Glutamatergic neuron (in vitro differentiated cells): Measurements from ENCODE around the gene PRKCH. TPM values are rescaled to one million over a fixed set of nuclear protein-coding genes. Genes with fewer than 3 reads are reported as not detected.

Source experiments
- DNase-seq: peaks from one replicate; pipeline ENCODE4 v3.0.0; 2022
- H3K27ac Mint-ChIP-seq: one replicate; pipeline ENCODE4 v1.8.0; 2020; ENCODE audit warnings: mild to moderate bottlenecking, mixed read lengths, inconsistent platforms; ENCODE audit not compliant: unreplicated experiment
- H3K27me3 Mint-ChIP-seq: one replicate; pipeline ENCODE4 v1.8.0; 2020; ENCODE audit warnings: mild to moderate bottlenecking, moderate library complexity, mixed read lengths, inconsistent platforms; ENCODE audit not compliant: unreplicated experiment
- H3K36me3 Mint-ChIP-seq: one replicate; pipeline ENCODE4 v1.8.0; 2020; ENCODE audit warnings: mild to moderate bottlenecking, mixed read lengths, inconsistent platforms; ENCODE audit not compliant: unreplicated experiment
- H3K4me1 Mint-ChIP-seq: one replicate; pipeline ENCODE4 v1.8.0; 2020; ENCODE audit warnings: mild to moderate bottlenecking, low read depth, mixed read lengths, inconsistent platforms; ENCODE audit not compliant: unreplicated experiment
- H3K4me3 Mint-ChIP-seq: one replicate; pipeline ENCODE4 v1.8.0; 2020; ENCODE audit warnings: mild to moderate bottlenecking, mixed read lengths, inconsistent platforms; ENCODE audit not compliant: unreplicated experiment
- H3K9me3 Mint-ChIP-seq: one replicate; pipeline ENCODE4 v1.8.0; 2020; ENCODE audit warnings: mild to moderate bottlenecking, moderate library complexity, mixed read lengths, inconsistent platforms; ENCODE audit not compliant: unreplicated experiment
- CTCF ChIP-seq: fragments of 200-600 bp; sonication (generic); IDR thresholded peaks from one replicate; pipeline ENCODE4 v1.5.0; 2021; ENCODE audit not compliant: partially characterized antibody, unreplicated experiment
- total RNA-seq: library from RNA; stranded (reverse); fragmentation: NEBNext Ultra II Directional; extraction: Animal tissue kit (Norgen Biotek cat#: 25700); gene quantifications from one replicate; pipeline ENCODE4 v1.2.1, GENCODE V29; 2021; ENCODE audit not compliant: unreplicated experiment

Gene PRKCH
- total RNA-seq, 1 donor from 2014 or later: 0.54 TPM

GRCh38 chr14:61323970-61324369 is 2.6 kb downstream of the PRKCH start:
- peaks cover 2% of the 10 kb centered on the region for H3K4me1 Mint-ChIP-seq
- peaks cover 3% of the 10 kb centered on the region for H3K9me3 Mint-ChIP-seq
- no peak overlapping the region for H3K4me3 Mint-ChIP-seq
- H3K27me3 Mint-ChIP-seq: peaks cover 9% of the 10 kb centered on the region
- no peak for DNase-seq
- TF ChIP-seq CTCF: no peak
- no peak overlapping the region for H3K27ac Mint-ChIP-seq
- H3K36me3 Mint-ChIP-seq: no peaks in the 10 kb centered on the region

GRCh38 chr14:61325166-61325565 is 3.8 kb downstream of the PRKCH start:
- H3K27ac Mint-ChIP-seq: no peak overlapping the region
- no peak for TF ChIP-seq CTCF
- H3K36me3 Mint-ChIP-seq: no peaks in the 10 kb centered on the region
- peaks cover 9% of the 10 kb centered on the region for H3K27me3 Mint-ChIP-seq
- DNase-seq: no peak
- H3K4me3 Mint-ChIP-seq: no peak overlapping the region
- H3K4me1 Mint-ChIP-seq: peaks cover 2% of the 10 kb centered on the region
- H3K9me3 Mint-ChIP-seq: peaks cover 3% of the 10 kb centered on the region

DNA sequence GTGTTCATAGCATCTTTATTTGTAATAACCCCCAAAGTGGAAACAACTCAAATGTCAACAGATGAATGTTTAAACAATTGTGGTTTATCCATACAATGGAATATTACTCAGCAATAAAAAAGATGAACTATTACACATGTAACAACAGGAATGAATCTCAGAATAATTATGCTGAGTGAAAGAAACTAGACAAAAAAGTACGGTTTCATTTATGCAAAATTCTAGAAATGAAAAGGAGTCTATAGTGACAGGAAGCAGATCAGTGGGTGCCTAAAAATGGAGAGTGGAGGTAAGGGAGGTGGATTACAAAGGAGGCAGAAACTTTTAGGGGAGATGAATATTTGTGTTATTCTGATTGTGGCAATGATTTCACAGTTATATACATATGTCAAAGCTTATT is 4.8 kb downstream of the PRKCH start:
- H3K4me1 Mint-ChIP-seq: peaks cover 2% of the 10 kb centered on the region
- H3K9me3 Mint-ChIP-seq: peaks cover 3% of the 10 kb centered on the region
- DNase-seq: no peak
- TF ChIP-seq CTCF: no peak
- H3K27me3 Mint-ChIP-seq: peaks cover 5% of the 10 kb centered on the region
- no peaks in the 10 kb centered on the region for H3K36me3 Mint-ChIP-seq
- no peak overlapping the region for H3K27ac Mint-ChIP-seq
- H3K4me3 Mint-ChIP-seq: no peak overlapping the region

GRCh38 chr14:61326847-61327246 is 5.5 kb downstream of the PRKCH start:
- peaks cover 3% of the 10 kb centered on the region for H3K9me3 Mint-ChIP-seq
- H3K4me1 Mint-ChIP-seq: peaks cover 2% of the 10 kb centered on the region
- H3K4me3 Mint-ChIP-seq: no peak overlapping the region
- TF ChIP-seq CTCF: no peak
- no peaks in the 10 kb centered on the region for H3K36me3 Mint-ChIP-seq
- H3K27me3 Mint-ChIP-seq: peaks cover 5% of the 10 kb centered on the region
- DNase-seq: no peak
- no peak overlapping the region for H3K27ac Mint-ChIP-seq

- Mint-ChIP-seq H3K36me3 (no peaks in the 10 kb centered on the region), H3K27me3 (peaks cover under 1% of the 10 kb centered on the region), H3K27ac (no peak overlapping the region), H3K4me1 (no peaks in the 10 kb centered on the region), H3K9me3 (no peaks in the 10 kb centered on the region), H3K4me3 (no peak overlapping the region)
- no peak for TF ChIP-seq CTCF
- DNase-seq: no peak
These were observed 7.4 kb downstream of the PRKCH start for GRCh38 chr14:61328626-61329262.
